ENCODE results near the gene MAFB. TPM values are rescaled to one million over a fixed set of nuclear protein-coding genes. Genes with fewer than 3 reads are reported as not detected.
A peak's percentile ranks its signal among the peaks of the same experiment; 100 is the strongest.

MAFB gene
- total and polyA plus RNA-seq, 8 donors, result 3.7 to 48.0 (median 12.9) TPM

DNA sequence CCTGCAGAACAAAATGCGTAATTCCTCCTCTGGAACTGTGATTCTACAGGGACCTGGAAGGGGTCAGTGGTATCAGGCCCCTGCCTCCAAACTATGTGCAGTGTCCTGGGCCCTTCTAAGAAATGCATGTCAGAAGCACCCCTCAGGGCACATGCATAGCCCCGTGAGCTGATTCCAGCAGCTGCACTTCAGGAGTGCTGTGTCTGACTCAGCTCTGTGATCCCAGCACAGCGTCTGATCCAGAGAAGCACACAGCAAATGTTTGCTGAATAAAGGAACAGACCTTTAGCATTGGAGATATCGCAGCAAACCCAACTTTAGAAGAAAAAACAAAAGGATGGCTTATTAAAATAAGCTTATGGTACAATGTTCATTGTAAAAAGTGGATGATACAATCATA is 15.8 kb upstream of the MAFB start:
- TF ChIP-seq, protein P1, sequence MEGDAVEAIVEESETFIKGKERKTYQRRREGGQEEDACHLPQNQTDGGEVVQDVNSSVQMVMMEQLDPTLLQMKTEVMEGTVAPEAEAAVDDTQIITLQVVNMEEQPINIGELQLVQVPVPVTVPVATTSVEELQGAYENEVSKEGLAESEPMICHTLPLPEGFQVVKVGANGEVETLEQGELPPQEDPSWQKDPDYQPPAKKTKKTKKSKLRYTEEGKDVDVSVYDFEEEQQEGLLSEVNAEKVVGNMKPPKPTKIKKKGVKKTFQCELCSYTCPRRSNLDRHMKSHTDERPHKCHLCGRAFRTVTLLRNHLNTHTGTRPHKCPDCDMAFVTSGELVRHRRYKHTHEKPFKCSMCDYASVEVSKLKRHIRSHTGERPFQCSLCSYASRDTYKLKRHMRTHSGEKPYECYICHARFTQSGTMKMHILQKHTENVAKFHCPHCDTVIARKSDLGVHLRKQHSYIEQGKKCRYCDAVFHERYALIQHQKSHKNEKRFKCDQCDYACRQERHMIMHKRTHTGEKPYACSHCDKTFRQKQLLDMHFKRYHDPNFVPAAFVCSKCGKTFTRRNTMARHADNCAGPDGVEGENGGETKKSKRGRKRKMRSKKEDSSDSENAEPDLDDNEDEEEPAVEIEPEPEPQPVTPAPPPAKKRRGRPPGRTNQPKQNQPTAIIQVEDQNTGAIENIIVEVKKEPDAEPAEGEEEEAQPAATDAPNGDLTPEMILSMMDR (IDR thresholded peaks at IDR 0.05), result no peak
- FAIRE-seq (no peak), DNase-seq (no peak), ATAC-seq (no peak)
- intact Hi-C loops (cut with DNase I), result no loop called here
- Histone ChIP-seq H3K4me3 (no peak overlapping the region), H3K27me3 (no peaks in the 10 kb centered on the region), H3K27ac (no peak overlapping the region), H3K36me3 (no peaks in the 10 kb centered on the region), H3K9me3 (no peaks in the 10 kb centered on the region), H3K4me1 (no peaks in the 10 kb centered on the region)
- 48 to 51% methylated on average over 4 of the region's 4 CpGs for WGBS, 2 donors

DNA sequence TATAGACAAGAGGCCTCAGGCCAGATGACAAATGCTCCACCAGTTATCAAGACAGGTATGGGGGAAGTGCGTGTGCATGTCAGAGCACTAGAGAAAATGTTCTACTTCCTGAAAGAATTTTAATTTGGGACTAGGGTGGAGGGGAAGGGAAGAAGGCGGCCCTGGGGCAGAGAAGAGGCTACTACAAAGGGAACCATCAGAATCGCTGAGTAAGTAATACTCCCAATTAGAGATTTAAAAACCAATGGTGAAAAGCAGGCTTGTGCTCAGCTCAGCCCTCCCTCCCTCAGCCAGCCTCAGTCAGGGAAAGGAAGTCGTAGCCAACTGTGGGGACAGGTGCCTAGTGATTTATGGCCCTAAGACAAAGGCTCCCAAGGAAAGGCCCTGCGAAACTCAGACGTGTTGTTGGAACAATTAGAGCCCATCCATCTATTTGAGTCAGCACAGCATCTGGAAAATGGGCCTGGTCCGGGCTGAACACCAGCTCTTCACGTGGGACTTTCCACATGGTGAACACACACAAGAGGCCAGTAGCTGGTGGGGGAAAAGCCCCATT is 15.0 kb upstream of the MAFB start:
- no peak for FAIRE-seq
- intact Hi-C loops (cut with DNase I), result no loop called here
- no peaks in the 10 kb centered on the region for H3K36me3 ChIP-seq
- no peaks in the 10 kb centered on the region for H3K27me3 ChIP-seq
- H3K9me3 ChIP-seq, result no peaks in the 10 kb centered on the region
- no peak for DNase-seq
- no peak overlapping the region for H3K27ac ChIP-seq
- H3K4me1 ChIP-seq, result no peaks in the 10 kb centered on the region
- TF ChIP-seq, protein P1 (IDR thresholded peaks at IDR 0.05), result no peak
- 74 to 77% methylated on average over 8 of the region's 8 CpGs for WGBS, 2 donors
- ATAC-seq, result peak in 2 of 4 donors; percentile 23 to 52
- no peak overlapping the region for H3K4me3 ChIP-seq

DNA sequence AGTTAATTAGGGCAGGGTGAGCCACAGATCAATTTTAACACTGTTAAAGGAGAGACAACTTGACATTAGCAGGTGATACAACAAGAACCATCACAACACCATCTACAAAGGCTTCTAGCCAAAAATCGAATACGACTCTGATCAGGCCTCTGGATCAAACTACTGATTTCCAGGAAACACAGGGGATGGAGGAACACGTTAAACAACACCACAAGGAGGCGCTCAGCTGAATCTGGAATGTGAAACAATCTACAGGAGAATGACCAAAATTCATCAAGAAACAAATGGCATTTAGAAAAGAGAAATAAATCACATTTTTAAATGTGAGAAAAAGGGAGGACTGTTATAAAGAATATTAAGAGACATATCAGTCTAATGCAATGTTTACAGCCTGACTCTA is 13.5 kb upstream of the MAFB start:
- H3K27ac ChIP-seq, result no peak overlapping the region
- FAIRE-seq (no peak), ATAC-seq (no peak), DNase-seq (no peak)
- H3K36me3 ChIP-seq, result no peaks in the 10 kb centered on the region
- TF ChIP-seq, protein P1 (IDR thresholded peaks at IDR 0.05), result no peak
- H3K27me3 ChIP-seq, result no peaks in the 10 kb centered on the region
- no peak overlapping the region for H3K4me3 ChIP-seq
- H3K9me3 ChIP-seq, result no peaks in the 10 kb centered on the region
- intact Hi-C loops (cut with DNase I), result no loop called here
- H3K4me1 ChIP-seq, result no peaks in the 10 kb centered on the region
- 63 to 83% methylated on average over 4 of the region's 4 CpGs for WGBS, 2 donors

DNA sequence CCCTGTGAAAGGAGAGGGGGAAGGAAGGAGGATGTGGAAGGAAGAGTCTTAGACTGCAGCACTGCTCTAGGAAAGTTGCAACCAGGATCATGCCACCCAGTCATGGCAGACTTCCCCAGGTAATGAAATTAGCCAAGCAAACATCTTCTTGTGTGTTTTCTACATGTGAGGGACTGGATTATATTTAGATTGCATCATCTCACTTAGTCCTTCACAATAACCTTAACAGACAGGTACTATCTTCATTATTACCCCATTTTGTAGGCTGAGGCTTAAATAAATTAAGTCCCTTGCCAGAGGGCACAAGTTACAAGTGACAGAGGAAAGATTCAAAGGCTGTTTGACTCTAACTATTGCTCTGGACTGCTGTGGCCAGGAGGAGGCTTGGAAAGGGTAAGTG is 9.7 kb upstream of the MAFB start:
- intact Hi-C loops (cut with DNase I), result loop anchor here in 1 of 3 donors (10.0 kb wide), 2 partner anchors 434 to 1434 kb away; no protein-coding TSS in a partner anchor
- no peak for FAIRE-seq

DNA sequence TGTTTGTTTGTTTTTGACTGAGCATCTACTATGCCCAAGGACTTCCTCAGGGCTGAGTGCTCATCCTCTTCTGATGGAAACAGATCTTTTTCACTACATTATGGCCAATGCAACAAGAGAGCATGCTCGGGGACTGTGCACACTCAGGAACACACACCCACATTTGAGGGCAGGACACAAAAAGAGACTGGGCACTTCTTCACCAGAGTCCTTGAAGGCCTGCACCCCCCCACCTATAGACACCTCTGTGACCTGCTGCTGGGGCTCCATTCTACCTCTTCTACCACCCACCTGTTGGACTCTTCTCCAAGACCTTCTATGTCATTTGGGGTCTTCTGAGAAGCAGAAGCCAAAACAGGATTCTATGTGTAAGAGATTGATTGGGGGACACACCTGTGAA is 9.2 kb upstream of the MAFB start:
- Histone ChIP-seq H3K9me3 (no peaks in the 10 kb centered on the region), H3K27ac (no peak overlapping the region), H3K36me3 (no peaks in the 10 kb centered on the region), H3K4me3 (no peak overlapping the region), H3K4me1 (no peaks in the 10 kb centered on the region), H3K27me3 (no peaks in the 10 kb centered on the region)
- TF ChIP-seq, protein P1 (IDR thresholded peaks at IDR 0.05), result no peak
- FAIRE-seq (no peak), DNase-seq (no peak), ATAC-seq (no peak)
- WGBS, 2 donors, result 72 to 80% methylated on average over 1 of the region's 1 CpG
- intact Hi-C loops (cut with DNase I), result loop anchor here in 1 of 3 donors (10.0 kb wide), 2 partner anchors 433 to 1433 kb away; no protein-coding TSS in a partner anchor

More for the DNA sequence above, 9.7 kb upstream of the MAFB start:
- no peaks in the 10 kb centered on the region for H3K27me3 ChIP-seq
- H3K4me3 ChIP-seq, result no peak overlapping the region
- no peak for DNase-seq
- TF ChIP-seq, protein P1 (IDR thresholded peaks at IDR 0.05), result no peak
- H3K36me3 ChIP-seq, result no peaks in the 10 kb centered on the region
- no peak overlapping the region for H3K27ac ChIP-seq
- no peaks in the 10 kb centered on the region for H3K9me3 ChIP-seq
- no peaks in the 10 kb centered on the region for H3K4me1 ChIP-seq
- ATAC-seq, result no peak

Measured in pancreas (tissue), 10 donors.